Measurements from ENCODE around the gene PHF10.
"Not testable (repeated sequence)": the region's sequence is repeated elsewhere in the genome, so short reads cannot be mapped to it uniquely, and the experiment has no call there.

PHF10 gene

DNA sequence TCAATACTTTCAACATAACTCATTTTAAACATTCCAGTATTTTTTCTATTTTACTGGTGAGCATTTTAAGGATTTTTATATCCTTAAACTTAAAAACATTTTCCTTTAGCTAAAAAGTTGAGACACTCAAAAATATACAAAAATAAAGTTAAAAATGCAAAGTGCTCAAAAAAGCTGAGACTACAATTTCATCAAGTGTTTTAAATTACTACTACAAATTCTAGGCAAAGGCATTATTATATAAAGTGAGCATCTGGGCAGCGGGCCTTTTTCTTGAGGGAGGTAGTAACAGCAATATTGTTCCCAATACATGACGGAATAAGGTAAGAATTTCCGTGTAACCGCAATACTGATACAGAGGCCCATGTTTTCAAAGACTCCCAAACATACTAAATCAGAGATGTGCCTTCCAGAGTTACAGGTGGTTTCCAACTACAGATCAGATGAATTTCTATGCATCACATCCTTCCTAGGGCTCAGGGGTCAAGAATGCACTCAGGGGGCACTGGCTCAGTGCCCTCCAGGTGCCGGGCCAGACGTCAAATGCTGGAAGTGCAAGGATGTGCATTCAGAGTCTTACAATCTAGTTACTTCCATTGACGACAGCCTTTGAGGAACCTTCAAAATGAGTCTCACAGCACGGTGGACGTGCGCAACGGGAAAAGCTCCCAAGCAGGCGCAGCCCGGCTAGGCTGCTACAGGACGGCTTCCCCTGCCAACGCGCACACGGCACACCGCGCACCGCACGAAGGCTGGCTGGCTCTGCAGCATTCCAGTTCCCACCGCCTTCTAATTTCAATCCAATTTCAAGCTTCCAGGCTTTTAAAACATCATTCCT, 1.7 kb downstream of the PHF10 start:
- DNase-seq = peak; percentile 7

DNA sequence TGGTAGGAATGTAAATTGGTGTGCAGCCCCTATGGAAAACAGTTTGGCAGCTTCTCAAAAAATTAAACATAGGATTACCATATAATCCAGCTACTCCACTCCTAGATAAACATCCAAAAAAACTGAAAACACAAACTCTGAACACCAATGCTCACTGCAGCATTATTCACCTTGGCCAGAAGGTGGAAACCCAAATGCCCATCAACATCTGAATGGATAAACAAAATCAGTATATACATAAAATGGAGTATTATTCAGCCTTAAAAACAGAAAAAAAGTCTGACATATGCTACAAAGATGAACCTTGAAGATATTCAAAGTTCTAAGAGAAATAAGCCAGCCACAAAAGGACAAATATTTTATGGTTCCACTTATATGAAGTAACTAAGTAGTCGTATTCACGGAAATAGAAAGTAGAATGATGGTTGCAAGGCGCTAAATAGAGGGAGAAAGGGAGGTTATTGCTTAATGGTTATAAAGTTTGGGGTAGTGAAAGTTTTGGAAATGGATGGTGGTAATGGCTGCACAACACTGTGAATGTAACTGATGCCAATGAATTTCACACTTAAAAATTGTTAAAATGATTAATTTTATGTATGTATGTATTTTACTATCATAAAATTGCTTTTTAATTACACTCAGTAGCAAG, 4.0 kb downstream of the PHF10 start:
- no peak for DNase-seq

DNA sequence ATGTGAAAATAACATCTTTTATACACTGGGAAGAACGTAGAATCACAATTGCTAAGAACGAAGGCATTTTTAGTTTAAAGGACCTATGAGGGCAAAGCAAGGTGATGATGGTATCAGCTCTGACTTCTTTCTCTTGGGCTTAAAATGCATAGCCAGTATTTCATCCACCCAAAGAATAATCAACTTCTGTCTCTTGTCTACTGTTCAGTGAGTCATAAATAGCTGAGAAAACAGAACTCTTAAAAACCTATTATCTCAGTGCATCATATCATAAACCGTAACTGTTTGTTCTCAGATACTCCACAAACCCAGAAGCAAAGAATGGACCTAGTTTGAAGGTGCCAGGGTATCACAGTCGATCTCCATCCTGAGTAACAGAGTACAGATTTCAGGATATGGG, 5.2 kb downstream of the PHF10 start:
- DNase-seq = no peak

DNA sequence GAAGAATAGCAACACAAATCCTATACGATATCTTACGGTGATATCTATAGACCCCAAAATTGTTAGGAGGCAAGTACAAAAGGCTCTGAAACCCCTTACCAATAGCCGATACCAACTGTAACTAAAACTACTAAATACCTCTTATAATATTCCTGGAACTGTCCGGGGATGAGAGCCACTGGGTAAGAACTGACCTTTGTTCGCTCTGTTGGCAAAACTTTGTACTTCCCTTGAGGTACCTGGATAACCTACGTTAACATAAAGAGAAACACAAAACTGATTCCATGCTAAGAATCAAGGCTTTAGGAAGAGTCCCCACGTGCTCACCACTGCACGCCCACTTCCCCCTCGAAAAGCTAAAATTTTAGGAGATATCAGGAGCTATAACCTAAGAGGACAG, 9.7 kb downstream of the PHF10 start:
- no peak for DNase-seq

DNA sequence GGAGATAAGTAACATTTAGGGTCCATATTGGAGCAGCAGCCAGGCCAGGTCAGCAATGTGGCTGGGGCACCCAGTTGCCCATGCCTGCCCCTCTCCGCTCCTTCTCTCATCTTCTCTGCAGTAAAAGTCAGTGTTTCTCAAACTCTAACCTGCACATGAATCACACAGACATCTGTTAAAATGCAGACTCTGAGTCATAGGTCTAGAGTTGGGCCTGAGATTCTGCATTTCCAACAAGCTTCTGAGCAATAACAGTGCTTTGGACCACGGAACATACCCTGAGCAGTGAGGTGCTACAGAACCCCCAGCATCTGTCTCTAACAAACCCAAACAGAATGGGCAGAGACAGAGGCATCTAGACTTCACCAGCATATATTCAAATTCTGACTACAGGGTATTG, 10.1 kb downstream of the PHF10 start:
- no peak for DNase-seq

DNA sequence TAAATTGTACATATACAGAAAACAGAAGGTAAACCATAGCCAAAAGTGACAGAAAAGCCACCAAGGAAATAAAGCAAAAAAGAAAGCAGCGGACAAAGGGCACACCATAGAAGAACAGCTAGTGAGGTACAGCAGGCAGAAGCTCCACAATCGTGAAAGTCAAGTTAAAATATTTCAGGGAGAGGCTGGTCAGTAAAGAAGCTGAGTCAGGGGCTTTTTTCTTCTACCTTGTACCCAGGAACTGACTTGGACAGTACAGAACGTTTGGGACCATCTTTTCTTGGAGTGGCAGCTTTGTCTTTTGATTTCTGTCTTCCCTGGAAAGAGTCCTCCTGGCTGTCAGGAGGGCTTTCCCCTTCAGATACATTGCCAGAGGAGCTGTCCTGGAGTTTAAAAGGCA, 14.3 kb downstream of the PHF10 start:
- DNase-seq = no peak

DNA sequence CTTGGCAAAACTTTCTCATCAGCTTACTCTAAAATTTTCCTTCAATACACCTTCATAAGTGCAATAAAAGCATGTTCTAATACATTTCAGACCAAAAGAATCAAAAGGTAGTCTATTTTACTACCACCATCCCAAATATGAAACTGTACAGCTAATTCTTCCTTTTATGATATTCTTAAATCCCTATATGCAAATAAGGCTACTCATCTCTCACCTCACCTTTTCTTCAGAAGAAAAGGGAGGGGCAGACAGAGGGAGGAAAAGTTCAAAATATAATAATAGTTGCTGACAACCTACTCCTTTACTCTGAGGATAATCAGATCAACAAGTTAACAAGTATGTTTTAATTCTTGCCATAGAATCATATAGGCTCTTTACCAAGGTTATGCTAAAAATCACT, 15.0 kb downstream of the PHF10 start:
- no peak for DNase-seq

DNA sequence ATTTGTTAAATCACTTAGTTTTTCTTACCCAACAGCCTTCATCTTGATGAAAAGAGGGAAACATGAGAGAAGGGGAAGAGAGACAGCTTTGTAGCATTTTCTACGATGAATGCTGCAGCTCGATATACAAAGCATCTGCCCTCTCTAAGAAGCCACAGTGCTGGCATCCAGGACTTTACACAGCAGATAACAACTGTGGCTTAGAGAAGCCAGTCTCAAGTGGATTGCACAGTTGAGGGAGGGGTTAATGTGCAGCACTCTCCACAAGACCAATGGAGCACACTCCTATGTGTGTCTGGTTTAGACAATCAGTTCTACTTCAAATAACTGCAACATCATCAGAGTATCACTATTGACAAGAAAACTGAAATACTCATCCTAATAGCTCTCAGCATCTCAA, 16.5 kb downstream of the PHF10 start:
- DNase-seq = no peak

DNA sequence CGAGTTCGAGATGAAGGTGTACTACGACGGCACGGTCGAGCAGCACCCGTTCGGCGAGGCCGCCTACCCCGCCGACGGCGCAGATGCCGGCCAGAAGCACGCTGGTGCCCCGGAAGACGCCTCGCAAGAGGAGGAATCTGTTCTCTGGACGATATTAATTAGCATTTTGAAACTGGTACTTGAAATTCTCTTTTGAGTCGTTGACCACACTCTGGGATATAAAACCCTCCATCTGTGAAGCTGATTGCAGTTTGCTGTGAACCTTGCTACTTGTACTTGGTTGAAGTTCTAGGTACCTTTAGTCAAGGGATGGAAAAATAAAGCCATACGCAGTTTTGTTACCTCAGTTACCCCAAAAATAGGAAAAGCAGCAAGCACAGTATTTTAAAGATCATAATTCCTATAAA, 21.5 kb downstream of the PHF10 start:
- no peak for DNase-seq

DNA sequence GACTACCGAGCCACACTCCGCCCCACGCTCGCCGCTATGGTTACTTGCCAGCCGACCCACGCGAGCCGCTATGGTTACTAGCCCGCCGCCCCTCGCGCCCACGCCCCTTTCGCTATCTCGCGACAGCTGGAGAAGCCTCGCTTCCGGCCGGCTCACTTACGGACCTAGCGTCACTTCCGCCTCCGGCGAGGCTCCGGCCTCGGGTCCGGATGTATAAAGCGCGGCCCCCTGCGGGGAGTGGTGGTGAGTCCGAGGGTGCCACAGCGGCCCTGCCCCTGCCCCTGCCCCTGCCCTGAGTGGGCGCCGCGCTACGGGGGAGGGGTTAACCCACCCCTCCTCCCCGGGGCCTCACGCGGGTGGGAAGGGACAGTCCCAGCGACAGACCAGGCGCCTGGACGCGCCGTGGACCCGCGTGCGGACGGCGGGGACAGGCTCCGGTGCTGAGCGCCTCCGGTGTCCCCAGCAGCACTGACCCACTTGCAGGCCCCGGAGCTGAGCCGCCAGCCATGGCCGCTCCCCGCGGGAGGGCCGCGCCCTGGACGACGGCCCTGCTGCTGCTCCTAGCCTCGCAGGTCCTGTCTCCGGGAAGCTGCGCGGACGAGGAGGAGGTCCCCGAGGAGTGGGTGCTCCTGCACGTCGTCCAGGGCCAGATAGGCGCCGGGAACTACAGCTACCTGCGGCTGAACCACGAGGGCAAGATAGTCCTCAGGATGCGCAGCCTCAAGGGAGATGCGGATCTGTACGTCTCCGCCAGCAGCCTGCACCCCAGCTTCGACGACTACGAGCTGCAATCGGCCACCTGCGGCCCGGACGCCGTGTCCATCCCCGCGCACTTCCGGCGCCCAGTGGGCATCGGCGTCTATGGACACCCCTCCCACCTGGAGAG, 22.1 kb downstream of the PHF10 start, which contains the start of the genes C6orf120 and WDR27:
Gene C6orf120 (plus strand): TSS at position 173 of the 886 bp plus-strand sequence. CDS start 334 bp downstream, at position 507.
Gene WDR27 (minus strand): TSS at position 76 of the 886 bp plus-strand sequence. CDS start 13,024 bp downstream, outside the sequence.
- peak; percentile 95 for DNase-seq

DNA sequence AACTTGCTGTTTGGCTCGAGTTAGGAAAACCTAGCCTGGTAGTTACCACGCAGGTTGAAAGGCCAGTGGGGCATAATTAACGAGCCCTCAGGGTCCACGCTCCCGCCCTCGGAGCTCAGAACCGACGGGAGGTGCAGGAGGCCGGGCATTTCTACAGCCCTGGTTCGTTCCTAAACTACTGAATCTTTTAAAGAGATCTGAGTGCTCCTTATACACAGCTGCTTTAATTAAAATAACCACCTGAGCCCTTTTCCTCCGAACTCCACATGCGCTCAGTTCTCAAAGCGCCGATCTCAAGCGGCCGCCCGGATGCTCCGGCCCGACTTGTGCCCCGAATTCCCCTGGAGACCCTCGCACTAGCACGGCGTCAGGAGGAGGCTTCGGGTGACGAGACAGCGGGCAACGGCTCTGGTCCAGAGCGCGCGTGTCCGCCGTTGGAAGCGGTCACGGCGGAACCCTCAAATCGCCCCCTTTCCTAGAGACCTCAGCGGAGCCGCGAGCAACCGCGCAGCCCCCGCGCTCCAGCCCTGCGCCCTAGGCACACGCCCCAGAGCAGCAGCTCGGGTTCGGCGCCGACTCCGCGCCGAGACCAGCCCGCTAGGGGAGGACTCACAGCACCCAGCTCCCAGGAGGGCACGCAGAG, 22.9 kb downstream of the PHF10 start:
- peak; percentile 27 for DNase-seq

DNA sequence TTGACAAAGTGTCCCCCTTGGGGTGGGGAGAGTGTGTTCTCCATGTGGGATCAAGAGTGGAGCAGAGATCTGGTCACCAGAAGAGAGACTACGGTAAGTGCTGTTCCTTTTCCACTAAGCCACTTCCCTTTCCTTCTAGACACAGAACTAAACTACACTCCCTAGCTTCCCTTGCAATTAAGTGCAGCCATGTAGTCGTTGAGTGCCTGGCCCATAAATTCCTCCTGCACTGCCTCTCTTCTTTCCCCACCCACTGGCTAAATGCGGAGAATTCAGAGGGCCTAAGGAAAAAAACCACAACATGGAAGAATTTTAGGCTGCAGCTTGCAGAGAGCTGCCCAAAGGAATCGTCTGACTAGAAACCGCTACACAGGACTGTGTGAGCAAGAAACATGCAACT, 24.0 kb downstream of the PHF10 start:
- DNase-seq = no peak

DNA sequence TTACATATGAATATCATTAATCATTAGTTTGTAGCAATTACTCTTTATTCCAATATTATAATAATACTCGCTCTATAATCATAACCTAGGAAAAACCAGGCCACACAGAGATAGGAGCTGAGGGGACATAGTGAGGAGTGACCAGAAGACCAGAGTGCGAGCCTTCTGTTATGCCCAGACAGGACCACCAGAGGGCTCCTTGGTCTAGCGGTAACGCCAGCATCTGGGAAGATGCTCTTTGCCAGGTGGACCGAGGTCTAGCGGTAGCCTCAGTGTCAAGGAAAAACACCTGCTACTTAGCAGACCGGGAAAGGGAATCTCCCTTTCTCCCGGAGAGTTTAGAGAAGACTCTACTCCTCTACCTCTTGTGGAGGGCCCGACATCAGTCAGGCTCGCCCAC, 27.2 kb downstream of the PHF10 start:
- DNase-seq = not testable (repeated sequence)

DNA sequence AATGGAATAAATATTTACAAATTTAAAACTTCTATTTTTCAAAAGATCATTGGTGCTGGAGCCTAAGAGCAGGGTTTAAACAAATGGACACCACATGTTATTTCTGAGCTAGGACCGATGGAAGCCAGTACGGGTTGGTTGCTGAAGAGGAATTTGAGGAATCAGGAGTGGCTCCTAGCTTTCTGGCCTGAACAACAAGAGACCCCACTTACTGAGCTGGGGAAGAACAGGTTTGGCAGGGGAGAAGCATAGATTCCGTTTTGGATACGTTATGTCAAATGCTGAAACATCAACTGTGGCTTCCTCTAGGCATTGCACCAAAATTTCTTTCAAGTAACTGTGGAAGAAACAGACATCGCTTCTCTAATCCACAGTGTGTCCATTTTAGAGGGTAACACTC, 29.2 kb downstream of the PHF10 start:
- DNase-seq = no peak

DNA sequence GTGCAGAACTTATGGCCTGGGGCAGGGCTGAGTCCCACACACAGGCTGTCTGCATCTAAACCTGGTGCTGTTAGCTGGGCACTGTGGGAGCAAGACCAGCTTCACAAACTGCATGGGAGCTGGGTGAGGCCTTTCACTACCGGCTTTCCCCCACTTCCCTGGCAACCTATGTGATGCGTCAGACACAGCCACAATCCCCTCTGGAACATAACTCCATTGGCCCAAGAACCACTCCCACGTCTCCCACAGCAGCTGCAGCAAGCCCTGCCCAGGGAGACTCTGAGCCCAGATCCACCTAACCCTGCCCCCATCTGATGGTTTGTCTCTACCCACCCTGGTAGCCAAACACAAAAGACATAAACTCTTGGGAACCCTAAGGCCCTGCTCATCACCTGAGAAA, 31.8 kb downstream of the PHF10 start:
- no peak for DNase-seq

DNA sequence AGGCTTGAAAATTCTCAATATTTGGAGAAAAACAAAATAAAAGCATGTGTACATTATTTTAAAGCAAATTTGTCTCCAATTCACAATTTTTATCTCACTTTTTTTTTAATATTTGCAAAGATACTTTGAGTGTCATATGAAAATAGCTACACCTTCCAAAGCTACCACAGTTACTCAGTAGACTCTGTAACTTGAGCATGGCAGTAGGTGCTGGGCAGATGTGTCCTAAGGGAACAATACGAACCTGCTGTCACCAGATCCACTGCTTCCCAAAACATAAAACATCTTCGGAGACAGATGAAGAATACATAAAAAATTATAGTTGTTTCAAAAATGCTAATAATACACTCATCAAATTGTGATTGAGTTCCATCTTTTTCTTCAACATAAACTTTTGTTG, 33.0 kb downstream of the PHF10 start:
- DNase-seq = no peak

DNA sequence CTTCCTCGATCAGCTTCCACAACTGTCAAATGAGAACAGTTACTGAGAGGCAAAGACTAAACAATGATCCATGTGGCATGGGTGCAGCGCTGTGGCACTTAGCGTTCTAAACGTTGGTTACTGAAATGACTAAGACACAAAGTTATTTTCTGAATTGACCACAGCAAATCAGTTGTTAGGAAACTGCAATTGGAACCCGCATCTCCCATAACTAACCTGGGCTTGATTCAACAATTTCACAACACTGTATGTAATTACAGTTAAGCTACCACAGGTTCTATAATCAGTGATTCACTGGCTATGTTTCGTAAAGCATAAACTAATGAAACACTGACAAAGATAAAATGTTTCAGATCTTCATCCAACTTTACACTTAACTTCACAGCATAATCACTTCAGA, 35.0 kb downstream of the PHF10 start:
- no peak for DNase-seq

DNA sequence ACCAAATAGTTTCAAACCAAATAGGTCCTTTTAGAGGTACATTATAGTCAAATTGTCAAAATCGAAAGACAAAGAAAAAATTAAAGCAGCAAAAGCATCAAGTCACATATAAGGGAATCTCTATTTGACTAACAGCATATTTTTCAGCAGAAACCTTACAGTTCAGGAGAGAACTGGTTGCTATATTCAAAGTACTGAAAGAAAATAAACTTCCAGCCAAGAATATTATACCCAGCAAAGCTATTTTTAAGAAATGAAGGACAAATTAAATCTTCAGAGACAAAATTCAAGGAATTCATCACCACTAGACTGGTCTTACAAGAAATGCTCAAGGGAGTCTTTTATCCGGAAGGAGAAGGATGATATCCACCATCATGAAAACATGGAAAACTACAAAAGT, 38.4 kb downstream of the PHF10 start:
- DNase-seq = no peak

DNA sequence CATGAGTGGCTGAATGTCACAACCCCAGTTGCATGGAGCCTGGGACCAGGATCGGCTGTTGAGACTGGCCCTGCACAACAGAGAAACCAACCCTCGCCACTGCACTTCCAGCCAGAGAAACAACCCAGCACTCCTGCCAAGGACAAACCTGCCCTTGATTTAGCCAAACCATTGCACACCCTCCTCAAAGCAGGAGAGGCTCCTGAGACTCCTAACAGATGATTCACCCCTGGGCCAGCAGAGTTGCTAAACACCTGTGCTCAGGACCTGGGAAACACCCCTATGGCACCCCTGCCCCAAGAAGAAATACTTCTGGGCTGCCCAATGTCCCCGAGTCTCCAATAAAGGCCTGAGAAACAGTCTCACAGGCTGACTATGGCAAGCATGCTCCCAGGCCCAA, 40.2 kb downstream of the PHF10 start:
- no peak for DNase-seq

DNA sequence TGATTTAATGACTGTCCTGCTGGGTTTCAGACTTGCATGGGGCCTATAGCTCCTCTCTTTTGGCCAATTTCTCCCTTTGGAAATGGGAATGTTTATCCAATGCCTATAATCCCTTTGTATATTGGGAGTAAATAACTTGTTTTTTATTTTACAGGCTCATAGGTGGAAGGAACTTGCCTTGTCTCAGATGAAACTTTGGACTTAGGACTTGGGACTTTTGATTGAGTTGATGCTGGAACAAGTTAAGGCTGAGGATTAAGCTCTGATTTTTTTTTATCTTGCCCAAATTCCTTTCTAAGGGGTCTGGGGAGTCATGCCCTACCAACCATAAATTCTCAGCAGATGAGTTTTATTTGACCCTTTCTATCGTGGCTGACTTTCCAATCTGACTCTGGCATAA, 46.0 kb downstream of the PHF10 start:
- DNase-seq = no peak

DNA sequence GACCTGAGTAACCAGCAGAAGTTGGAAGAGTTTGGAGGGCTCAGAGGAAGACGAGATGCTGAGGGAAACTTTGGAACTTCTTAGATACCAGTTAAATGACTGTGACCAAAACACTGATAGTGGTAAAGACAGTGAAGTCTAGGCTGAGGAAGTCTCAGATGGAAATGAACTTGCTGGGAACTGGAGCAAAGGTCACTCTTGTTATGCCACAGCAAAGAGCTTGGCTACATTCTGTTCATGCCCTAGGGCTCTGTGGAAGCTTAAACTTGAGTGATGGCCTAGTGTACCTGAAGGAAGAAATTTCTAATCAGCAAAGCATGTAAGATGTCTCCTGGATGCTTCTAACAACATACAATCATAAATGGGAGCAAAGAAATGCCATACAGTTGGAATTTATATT, 47.2 kb downstream of the PHF10 start:
- no peak for DNase-seq

DNA sequence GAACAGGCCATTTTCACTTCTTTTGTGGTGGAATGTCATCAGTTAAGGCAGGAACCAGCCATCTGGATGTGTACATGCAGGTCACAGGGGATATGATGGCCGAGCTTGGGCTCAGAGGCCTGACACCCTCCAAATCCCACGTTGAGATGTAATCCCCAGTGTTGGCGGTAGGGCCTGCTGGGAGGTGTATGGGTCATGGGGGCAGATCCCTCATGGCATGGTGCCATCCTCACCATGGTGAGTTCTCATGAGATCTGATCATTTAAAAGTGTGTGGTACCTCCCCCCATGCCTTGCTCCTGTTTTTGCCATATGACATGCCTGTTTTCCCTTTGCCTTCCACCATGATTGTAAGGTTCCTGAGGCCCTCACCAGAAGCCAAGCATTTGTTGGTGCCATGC, 49.3 kb downstream of the PHF10 start:
- no peak for DNase-seq

DNA sequence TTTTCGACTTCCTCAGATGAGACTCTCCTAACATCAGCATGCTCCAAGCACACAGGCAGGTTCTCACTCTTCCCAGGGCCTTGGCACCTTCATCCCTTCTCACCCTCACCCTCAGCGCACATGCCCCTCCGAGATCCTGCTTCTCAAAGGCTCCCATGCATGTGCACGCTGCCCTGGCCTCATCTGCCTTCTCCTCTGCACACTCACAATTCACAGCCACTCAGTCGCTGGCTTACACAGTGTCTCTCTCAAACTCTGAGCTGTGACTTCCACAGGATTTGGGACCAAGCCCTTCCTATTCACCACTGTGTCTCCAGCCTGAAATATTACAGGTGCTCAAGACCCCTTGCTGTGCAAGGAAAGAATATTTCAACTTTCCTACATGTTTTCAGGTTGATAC, 52.7 kb downstream of the PHF10 start:
- DNase-seq = no peak

Measured in NCI-H1436 (cell line).